Neural cell (in vitro differentiated cells): ENCODE data around the gene TAL1. TPM values are rescaled to one million over a fixed set of nuclear protein-coding genes. Genes with fewer than 3 reads are reported as not detected.

Source experiments
- H2AFZ ChIP-seq: fragments of 200-600, 300-800 bp; sonication (generic), shearing (Covaris generic); 2 replicates; pipeline ENCODE4 v1.6.0; 2014; ENCODE audit warnings: low read depth, mild to moderate bottlenecking, antibody characterized with exemption, low read length, moderate library complexity
- H3F3A ChIP-seq: fragments of 200-600 bp; shearing (Covaris generic); 2 replicates; pipeline ENCODE4 v1.6.1; 2016; ENCODE audit warnings: mild to moderate bottlenecking, moderate library complexity, mixed read lengths, antibody characterized with exemption, low read length; ENCODE audit not compliant: insufficient read depth, poor library complexity, severe bottlenecking
- H3K27ac ChIP-seq: fragments of 200-600, 300-800 bp; sonication (generic), shearing (Covaris generic); 2 replicates; pipeline ENCODE4 v1.5.1; 2014; ENCODE audit warnings: mild to moderate bottlenecking, low read length, moderate library complexity
- H3K27me3 ChIP-seq: fragments of 300-800, 200-600 bp; sonication (generic), shearing (Covaris generic); 2 replicates; pipeline ENCODE4 v1.6.0; 2014; ENCODE audit warnings: mild to moderate bottlenecking, low read depth, low read length, moderate library complexity; ENCODE audit not compliant: insufficient read depth
- H3K36me3 ChIP-seq: fragments of 300-800, 200-600 bp; sonication (generic), shearing (Covaris generic); 2 replicates; pipeline ENCODE4 v1.5.1; 2014; ENCODE audit warnings: mild to moderate bottlenecking, antibody characterized with exemption, low read length, moderate library complexity; ENCODE audit not compliant: insufficient read depth
- H3K4me2 ChIP-seq: fragments of 300-800, 200-600 bp; sonication (generic), shearing (Covaris generic); 2 replicates; pipeline ENCODE4 v1.6.0; 2014; ENCODE audit warnings: mild to moderate bottlenecking, low read length
- H3K4me3 ChIP-seq: fragments of 300-800, 200-600 bp; sonication (generic), shearing (Covaris generic); 2 replicates; pipeline ENCODE4 v1.5.1; 2014; ENCODE audit warnings: mild to moderate bottlenecking, low read length, moderate library complexity
- H3K79me2 ChIP-seq: fragments of 200-600 bp; shearing (Covaris generic); replicated peaks from 2 replicates; pipeline ENCODE4 v1.6.0; 2014; ENCODE audit warnings: mild to moderate bottlenecking, low read length, moderate library complexity; ENCODE audit not compliant: insufficient read depth
- H3K9ac ChIP-seq: fragments of 300-800, 200-600 bp; sonication (generic), shearing (Covaris generic); 2 replicates; pipeline ENCODE4 v1.6.1; 2016; ENCODE audit warnings: mild to moderate bottlenecking, low read length, mixed read lengths
- H3K9me2 ChIP-seq: fragments of 200-600 bp; shearing (Covaris generic); 2 replicates; pipeline ENCODE4 v1.6.1; 2016; ENCODE audit warnings: mild to moderate bottlenecking, low read length, mixed read lengths; ENCODE audit not compliant: insufficient read depth
- H3K9me3 ChIP-seq: fragments of 200-600, 300-800 bp; sonication (generic), shearing (Covaris generic); 2 replicates; pipeline ENCODE4 v1.6.1; 2016; ENCODE audit warnings: mild to moderate bottlenecking, mixed run types, low read length, moderate library complexity, mixed read lengths
- H4K20me1 ChIP-seq: fragments of 200-600 bp; shearing (Covaris generic); 2 replicates; pipeline ENCODE4 v1.6.1; 2016; ENCODE audit warnings: mild to moderate bottlenecking, mixed run types; ENCODE audit not compliant: insufficient read depth
- EP300 ChIP-seq: fragments of 450-650 bp; conservative IDR thresholded peaks from 2 replicates; pipeline ENCODE4 v1.6.1; 2014; ENCODE audit warnings: antibody characterized with exemption, mild to moderate bottlenecking, moderate library complexity; ENCODE audit not compliant: poor library complexity, severe bottlenecking
- EZH2 ChIP-seq: fragments of 200-600, 300-800 bp; shearing (Covaris generic), sonication (generic); IDR thresholded peaks from 2 replicates; pipeline ENCODE4 v1.6.1; 2014; ENCODE audit warnings: antibody characterized with exemption, low read length, borderline replicate concordance, mild to moderate bottlenecking; ENCODE audit not compliant: insufficient read depth, poor library complexity, severe bottlenecking
- MXI1 ChIP-seq: fragments of 450-650 bp; conservative IDR thresholded peaks from 2 replicates; pipeline ENCODE4 v1.6.1; 2014; ENCODE audit warnings: antibody characterized with exemption, mild to moderate bottlenecking; ENCODE audit not compliant: poor library complexity, severe bottlenecking
- POLR2AphosphoS5 ChIP-seq: IDR thresholded peaks from 2 replicates; pipeline ENCODE4 v1.6.1; 2012
- RAD21 ChIP-seq: fragments of 450-650 bp; conservative IDR thresholded peaks from 2 replicates; pipeline ENCODE4 v1.6.1; 2014; ENCODE audit warnings: antibody characterized with exemption, mild to moderate bottlenecking, moderate library complexity
- SMC3 ChIP-seq: fragments of 450-650 bp; conservative IDR thresholded peaks from 2 replicates; pipeline ENCODE4 v1.6.1; 2014; ENCODE audit warnings: antibody characterized with exemption, mild to moderate bottlenecking, moderate library complexity; ENCODE audit not compliant: poor library complexity
- TAF1 ChIP-seq: IDR thresholded peaks from 2 replicates; pipeline ENCODE4 v1.6.1; 2012; ENCODE audit warnings: low read depth
- polyA plus RNA-seq: library from polyadenylated mRNA; depleted of rRNA; stranded (reverse); fragments of >200 nt; gene quantifications from 2 replicates; pipeline ENCODE4 v1.2.3, GENCODE V29; 2014
- TF ChIP-seq, protein P1 (sequence below): IDR thresholded peaks from 2 replicates; pipeline ENCODE4 v1.6.1; 2012; ENCODE audit warnings: borderline replicate concordance
- TF ChIP-seq, protein P2 (sequence below): fragments of 450-650 bp; IDR thresholded peaks from 2 replicates; pipeline ENCODE4 v1.5.1; 2014; ENCODE audit warnings: antibody characterized with exemption, mild to moderate bottlenecking, moderate library complexity; ENCODE audit not compliant: poor library complexity, severe bottlenecking

Gene TAL1
- polyA plus RNA-seq, 1 donor from 2014 or later = not detected

DNA sequence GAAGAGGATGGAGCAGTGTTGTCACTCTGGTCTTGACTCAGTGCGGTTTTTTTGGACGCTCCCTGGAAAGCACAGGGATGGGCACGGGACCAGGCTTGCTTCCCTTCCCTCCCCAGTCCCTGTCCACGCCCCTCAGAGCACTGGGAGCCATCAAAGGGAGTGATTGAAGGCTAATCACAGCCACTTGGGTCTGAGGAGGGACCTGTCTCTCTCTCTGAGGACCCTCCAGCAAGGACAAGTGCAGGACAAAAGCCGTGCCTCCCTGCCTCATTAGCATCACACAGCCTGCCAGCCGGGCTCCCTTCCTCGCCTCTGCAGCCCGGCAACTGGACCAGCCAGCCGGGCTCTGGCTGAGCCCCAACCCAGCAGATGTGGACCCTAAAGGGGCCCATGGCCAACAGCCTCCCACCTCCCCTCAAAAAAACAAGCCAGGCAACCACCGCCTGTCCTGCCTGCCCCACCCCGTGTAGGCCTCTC is 23.6 kb downstream of the TAL1 start:
- no peak overlapping the region for H3K4me2 ChIP-seq
- H3F3A ChIP-seq = no peaks in the 10 kb centered on the region
- no peaks in the 10 kb centered on the region for H3K36me3 ChIP-seq
- no peaks in the 10 kb centered on the region for H3K9me3 ChIP-seq
- no peak overlapping the region for H3K4me3 ChIP-seq
- no peaks in the 10 kb centered on the region for H4K20me1 ChIP-seq
- H3K27ac ChIP-seq = no peak overlapping the region
- no peaks in the 10 kb centered on the region for H3K9me2 ChIP-seq
- no peak overlapping the region for H3K9ac ChIP-seq
- H3K27me3 ChIP-seq = no peaks in the 10 kb centered on the region
- H3K79me2 ChIP-seq = no peaks in the 10 kb centered on the region
- H2AFZ ChIP-seq = no peak overlapping the region
- TF ChIP-seq POLR2AphosphoS5 = no peak
- no peak for TF ChIP-seq RAD21
- TF ChIP-seq, protein P1, sequence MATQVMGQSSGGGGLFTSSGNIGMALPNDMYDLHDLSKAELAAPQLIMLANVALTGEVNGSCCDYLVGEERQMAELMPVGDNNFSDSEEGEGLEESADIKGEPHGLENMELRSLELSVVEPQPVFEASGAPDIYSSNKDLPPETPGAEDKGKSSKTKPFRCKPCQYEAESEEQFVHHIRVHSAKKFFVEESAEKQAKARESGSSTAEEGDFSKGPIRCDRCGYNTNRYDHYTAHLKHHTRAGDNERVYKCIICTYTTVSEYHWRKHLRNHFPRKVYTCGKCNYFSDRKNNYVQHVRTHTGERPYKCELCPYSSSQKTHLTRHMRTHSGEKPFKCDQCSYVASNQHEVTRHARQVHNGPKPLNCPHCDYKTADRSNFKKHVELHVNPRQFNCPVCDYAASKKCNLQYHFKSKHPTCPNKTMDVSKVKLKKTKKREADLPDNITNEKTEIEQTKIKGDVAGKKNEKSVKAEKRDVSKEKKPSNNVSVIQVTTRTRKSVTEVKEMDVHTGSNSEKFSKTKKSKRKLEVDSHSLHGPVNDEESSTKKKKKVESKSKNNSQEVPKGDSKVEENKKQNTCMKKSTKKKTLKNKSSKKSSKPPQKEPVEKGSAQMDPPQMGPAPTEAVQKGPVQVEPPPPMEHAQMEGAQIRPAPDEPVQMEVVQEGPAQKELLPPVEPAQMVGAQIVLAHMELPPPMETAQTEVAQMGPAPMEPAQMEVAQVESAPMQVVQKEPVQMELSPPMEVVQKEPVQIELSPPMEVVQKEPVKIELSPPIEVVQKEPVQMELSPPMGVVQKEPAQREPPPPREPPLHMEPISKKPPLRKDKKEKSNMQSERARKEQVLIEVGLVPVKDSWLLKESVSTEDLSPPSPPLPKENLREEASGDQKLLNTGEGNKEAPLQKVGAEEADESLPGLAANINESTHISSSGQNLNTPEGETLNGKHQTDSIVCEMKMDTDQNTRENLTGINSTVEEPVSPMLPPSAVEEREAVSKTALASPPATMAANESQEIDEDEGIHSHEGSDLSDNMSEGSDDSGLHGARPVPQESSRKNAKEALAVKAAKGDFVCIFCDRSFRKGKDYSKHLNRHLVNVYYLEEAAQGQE = no peak
- no peak for TF ChIP-seq MXI1
- TF ChIP-seq EZH2 = no peak
- TF ChIP-seq SMC3 = no peak
- no peak for TF ChIP-seq TAF1
- TF ChIP-seq, protein P2, sequence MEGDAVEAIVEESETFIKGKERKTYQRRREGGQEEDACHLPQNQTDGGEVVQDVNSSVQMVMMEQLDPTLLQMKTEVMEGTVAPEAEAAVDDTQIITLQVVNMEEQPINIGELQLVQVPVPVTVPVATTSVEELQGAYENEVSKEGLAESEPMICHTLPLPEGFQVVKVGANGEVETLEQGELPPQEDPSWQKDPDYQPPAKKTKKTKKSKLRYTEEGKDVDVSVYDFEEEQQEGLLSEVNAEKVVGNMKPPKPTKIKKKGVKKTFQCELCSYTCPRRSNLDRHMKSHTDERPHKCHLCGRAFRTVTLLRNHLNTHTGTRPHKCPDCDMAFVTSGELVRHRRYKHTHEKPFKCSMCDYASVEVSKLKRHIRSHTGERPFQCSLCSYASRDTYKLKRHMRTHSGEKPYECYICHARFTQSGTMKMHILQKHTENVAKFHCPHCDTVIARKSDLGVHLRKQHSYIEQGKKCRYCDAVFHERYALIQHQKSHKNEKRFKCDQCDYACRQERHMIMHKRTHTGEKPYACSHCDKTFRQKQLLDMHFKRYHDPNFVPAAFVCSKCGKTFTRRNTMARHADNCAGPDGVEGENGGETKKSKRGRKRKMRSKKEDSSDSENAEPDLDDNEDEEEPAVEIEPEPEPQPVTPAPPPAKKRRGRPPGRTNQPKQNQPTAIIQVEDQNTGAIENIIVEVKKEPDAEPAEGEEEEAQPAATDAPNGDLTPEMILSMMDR = no peak
- no peak for TF ChIP-seq EP300

DNA sequence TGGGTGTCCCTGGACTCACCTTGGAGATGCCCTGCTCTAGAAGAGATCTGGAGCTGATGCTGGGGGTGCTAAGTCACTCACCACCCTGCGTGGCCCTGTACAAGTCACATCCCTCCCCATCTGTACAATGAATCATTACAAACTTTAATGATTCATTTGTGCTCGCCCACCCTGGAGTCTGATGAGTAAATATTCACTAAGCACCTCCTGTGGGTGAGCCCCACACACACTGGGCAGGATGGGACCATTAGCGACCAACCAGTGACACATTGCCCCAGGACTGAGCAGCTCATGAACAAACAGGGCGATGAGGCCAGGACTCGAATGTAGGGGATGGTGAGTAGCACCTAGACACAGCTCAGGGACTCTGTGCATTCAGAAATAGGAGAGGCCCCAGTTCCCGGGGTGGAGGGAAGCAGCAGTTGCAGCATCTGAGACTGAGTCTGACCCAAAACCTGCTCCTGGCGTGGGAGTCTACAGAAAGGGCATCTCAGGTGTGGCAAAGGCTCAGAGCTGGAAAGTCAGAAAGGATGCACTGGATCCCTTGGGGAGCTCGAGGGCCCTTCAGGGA is 24.1 kb downstream of the TAL1 start:
- Histone ChIP-seq H3K79me2 (no peaks in the 10 kb centered on the region), H3K36me3 (no peaks in the 10 kb centered on the region), H3K27ac (no peak overlapping the region), H3K9me3 (no peaks in the 10 kb centered on the region), H3K9ac (no peak overlapping the region), H4K20me1 (no peaks in the 10 kb centered on the region), H3K9me2 (no peaks in the 10 kb centered on the region), H3F3A (no peaks in the 10 kb centered on the region), H2AFZ (no peak overlapping the region), H3K4me2 (no peak overlapping the region), H3K27me3 (no peaks in the 10 kb centered on the region), H3K4me3 (no peak overlapping the region)
- TF ChIP-seq, protein P2 = no peak
- TF ChIP-seq TAF1 = no peak
- TF ChIP-seq POLR2AphosphoS5 = no peak
- TF ChIP-seq EZH2 = no peak
- no peak for TF ChIP-seq EP300
- TF ChIP-seq SMC3 = no peak
- TF ChIP-seq, protein P1 = no peak
- TF ChIP-seq MXI1 = no peak
- TF ChIP-seq RAD21 = no peak
